ENCODE data around the gene PHF20.
"Not testable (repeated sequence)": the region's sequence is repeated elsewhere in the genome, so short reads cannot be mapped to it uniquely, and the experiment has no call there.

The PHF20 gene

DNA sequence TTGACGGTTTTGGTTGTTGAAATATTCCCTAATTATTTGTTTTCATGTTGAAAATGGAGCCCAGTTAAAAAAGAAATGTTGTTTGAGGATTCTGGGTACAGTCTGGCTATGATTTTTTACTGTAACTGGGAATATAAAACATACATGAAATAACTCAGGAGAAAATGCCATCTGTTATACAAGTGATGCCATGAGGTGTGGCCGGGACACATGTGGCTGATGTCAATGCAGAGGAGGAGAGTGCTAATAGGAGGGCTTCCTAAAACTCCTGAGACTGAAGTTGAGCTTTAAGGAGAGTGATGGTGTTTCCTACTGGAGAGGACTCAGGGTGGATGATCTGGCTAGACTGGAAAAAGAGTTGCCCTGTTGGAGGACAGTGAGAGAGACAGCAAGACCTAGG lies 169.8 kb downstream of the PHF20 start:
- Mint-ChIP-seq H3K36me3 (ENCODE audit: low read depth) (peaks cover 47% of the 10 kb centered on the region), H3K27ac (no peak overlapping the region), H3K4me1 (no peaks in the 10 kb centered on the region), H3K27me3 (ENCODE audit: low read depth, poor library complexity) (no peaks in the 10 kb centered on the region), H3K4me3 (no peak overlapping the region), H3K9me3 (no peaks in the 10 kb centered on the region)
- DNase-seq = no peak
- TF ChIP-seq, protein P1, sequence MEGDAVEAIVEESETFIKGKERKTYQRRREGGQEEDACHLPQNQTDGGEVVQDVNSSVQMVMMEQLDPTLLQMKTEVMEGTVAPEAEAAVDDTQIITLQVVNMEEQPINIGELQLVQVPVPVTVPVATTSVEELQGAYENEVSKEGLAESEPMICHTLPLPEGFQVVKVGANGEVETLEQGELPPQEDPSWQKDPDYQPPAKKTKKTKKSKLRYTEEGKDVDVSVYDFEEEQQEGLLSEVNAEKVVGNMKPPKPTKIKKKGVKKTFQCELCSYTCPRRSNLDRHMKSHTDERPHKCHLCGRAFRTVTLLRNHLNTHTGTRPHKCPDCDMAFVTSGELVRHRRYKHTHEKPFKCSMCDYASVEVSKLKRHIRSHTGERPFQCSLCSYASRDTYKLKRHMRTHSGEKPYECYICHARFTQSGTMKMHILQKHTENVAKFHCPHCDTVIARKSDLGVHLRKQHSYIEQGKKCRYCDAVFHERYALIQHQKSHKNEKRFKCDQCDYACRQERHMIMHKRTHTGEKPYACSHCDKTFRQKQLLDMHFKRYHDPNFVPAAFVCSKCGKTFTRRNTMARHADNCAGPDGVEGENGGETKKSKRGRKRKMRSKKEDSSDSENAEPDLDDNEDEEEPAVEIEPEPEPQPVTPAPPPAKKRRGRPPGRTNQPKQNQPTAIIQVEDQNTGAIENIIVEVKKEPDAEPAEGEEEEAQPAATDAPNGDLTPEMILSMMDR (IDR thresholded peaks at IDR 0.05) = no peak

DNA sequence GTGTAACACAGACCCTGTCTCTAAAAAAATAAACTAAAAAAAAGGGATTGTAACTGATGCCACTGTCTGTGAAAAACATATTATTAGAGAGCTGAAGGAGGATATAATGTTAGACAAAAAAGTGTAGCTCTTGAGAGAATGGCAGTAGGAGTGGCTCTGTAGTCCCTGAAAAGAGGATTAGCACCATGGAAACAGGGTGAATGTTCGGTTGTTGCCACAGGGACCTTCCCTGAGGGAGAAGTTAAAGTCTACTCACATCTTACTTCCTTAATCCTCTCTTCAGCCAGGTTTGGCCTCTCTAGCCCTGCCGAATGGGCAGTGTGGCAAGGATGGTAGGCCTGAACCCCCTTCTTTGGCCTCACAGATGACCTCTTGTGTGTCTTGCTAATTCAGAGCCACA lies 170.4 kb downstream of the PHF20 start:
- Mint-ChIP-seq H3K4me3 (no peak overlapping the region), H3K9me3 (no peaks in the 10 kb centered on the region), H3K27ac (no peak overlapping the region), H3K36me3 (ENCODE audit: low read depth) (peaks cover 44% of the 10 kb centered on the region), H3K27me3 (ENCODE audit: low read depth, poor library complexity) (no peaks in the 10 kb centered on the region), H3K4me1 (no peaks in the 10 kb centered on the region)
- no peak for DNase-seq
- TF ChIP-seq, protein P1 (IDR thresholded peaks at IDR 0.05) = no peak

DNA sequence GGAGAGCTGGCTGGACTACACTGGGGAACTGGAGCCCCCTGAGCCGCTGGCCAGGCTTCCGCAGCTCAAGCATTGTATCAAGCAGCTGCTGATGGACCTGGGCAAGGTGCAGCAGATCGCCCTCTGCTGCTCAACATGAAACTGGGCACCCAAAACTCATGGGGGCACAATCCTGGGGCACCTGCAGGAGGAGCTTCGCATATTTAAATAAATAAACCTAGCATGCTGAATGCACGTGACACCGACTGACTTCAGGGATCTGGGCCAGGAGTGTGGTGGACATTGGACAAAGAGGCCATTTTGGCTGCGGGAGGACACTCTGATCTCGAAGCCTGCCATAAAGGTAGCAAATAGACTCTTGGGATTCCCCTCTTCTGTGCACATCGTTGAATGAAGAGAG lies 175.7 kb downstream of the PHF20 start:
- Mint-ChIP-seq H3K4me3 (no peak overlapping the region), H3K4me1 (peaks cover 4% of the 10 kb centered on the region), H3K27me3 (ENCODE audit: low read depth, poor library complexity) (no peaks in the 10 kb centered on the region), H3K36me3 (ENCODE audit: low read depth) (peaks cover 46% of the 10 kb centered on the region), H3K9me3 (no peaks in the 10 kb centered on the region), H3K27ac (peak overlapping the region; percentile 58)
- TF ChIP-seq, protein P1 (IDR thresholded peaks at IDR 0.05) = no peak
- peak; percentile 8 for DNase-seq

DNA sequence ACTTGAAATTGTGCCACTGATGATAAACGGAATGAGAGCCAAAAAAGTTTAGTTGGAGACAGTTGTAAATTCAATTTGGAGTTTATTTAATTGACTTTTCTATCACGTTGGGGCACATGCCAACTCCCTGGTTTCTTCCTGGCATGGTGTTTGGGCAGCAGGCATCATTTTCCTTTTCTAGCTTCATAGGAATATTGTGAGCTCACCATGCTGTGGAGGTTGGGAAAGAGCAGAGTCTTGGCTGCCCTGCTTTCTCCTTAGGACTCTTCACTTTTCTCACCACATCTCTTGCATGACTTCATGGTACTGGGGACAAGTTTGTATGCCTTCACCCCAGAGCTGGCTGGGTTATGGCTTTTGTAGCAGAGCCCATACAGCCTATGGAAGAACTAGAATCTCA lies 176.1 kb downstream of the PHF20 start:
- no peak for DNase-seq
- H3K9me3 Mint-ChIP-seq = no peaks in the 10 kb centered on the region
- H3K4me1 Mint-ChIP-seq = peaks cover 8% of the 10 kb centered on the region
- H3K27ac Mint-ChIP-seq = peak overlapping the region; percentile 58
- H3K27me3 Mint-ChIP-seq (ENCODE audit: low read depth, poor library complexity) = no peaks in the 10 kb centered on the region
- H3K4me3 Mint-ChIP-seq = no peak overlapping the region
- H3K36me3 Mint-ChIP-seq (ENCODE audit: low read depth) = peaks cover 47% of the 10 kb centered on the region
- TF ChIP-seq, protein P1 (IDR thresholded peaks at IDR 0.05) = no peak

DNA sequence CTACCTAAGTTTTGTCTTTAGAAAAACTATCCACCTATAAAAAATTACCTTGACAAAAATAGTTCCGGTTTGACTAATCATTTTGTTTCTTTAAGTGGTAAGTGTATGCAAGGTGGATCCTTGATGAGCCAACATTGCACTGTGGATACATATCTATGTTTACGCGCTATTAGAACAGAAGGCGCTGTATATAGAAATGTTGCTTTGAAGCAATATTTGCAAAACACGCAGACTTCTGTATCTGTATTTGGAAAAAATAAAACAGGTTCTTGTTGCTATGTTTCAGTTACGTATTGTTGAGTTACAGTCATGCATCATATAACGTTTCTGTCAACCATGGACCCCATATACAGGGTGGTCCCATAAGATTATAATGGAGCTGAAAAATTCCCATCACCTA lies 178.3 kb downstream of the PHF20 start:
- Mint-ChIP-seq H3K27ac (no peak overlapping the region), H3K27me3 (ENCODE audit: low read depth, poor library complexity) (no peaks in the 10 kb centered on the region), H3K9me3 (no peaks in the 10 kb centered on the region), H3K4me3 (no peak overlapping the region), H3K36me3 (ENCODE audit: low read depth) (peaks cover 41% of the 10 kb centered on the region), H3K4me1 (peaks cover 15% of the 10 kb centered on the region)
- no peak for DNase-seq
- TF ChIP-seq, protein P1 (IDR thresholded peaks at IDR 0.05) = no peak

DNA sequence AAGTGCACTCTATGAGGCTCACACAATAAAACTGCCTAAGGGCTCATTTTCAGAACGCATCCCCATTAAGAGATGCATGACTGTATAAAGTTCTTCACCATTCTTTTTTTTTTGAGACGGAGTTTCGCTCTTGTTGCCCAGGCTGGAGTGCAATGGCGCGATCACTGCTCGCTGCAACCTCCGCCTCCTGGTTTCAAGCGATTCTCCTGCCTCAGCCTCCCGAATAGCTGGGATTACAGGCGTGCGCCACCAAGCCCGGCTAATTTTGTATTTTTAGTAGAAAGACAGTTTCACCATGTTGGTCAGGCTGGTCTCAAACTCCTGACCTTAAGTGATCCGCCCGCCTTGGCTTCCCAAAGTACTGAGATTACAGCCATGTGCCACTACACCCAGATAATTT lies 180.3 kb downstream of the PHF20 start:
- not testable (repeated sequence) for DNase-seq; H3K9me3 Mint-ChIP-seq; H3K27me3 Mint-ChIP-seq (ENCODE audit: low read depth, poor library complexity)
- peaks cover 21% of the 10 kb centered on the region for H3K4me1 Mint-ChIP-seq
- H3K36me3 Mint-ChIP-seq (ENCODE audit: low read depth) = peaks cover 35% of the 10 kb centered on the region
- peak overlapping the region; percentile 98 for H3K27ac Mint-ChIP-seq
- H3K4me3 Mint-ChIP-seq = peak overlapping the region; percentile 98

Data from nephron progenitor cell (in vitro differentiated cells).